ENCODE data around the gene ZNF280B.

DNA sequence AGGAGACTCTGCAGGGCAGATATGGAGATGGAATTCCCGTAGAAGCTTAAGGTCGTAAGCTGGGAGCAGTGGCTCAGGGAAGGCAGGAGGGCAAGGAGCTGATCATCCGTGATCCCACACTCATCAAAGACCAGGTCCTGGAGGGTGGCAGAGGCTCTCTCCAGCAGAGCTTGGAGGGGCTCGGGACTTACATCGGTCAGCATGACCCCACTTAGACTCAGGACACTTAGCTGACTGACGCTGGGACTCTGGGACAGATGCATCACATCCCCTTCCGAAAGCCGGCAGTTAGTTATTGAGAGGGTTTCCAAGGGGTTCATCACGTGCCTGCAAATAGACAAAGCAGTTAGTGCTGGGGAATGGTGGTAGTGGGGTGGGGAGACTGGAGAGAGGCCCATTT lies 39.8 kb upstream of the ZNF280B start:
- TF ChIP-seq, protein P1, sequence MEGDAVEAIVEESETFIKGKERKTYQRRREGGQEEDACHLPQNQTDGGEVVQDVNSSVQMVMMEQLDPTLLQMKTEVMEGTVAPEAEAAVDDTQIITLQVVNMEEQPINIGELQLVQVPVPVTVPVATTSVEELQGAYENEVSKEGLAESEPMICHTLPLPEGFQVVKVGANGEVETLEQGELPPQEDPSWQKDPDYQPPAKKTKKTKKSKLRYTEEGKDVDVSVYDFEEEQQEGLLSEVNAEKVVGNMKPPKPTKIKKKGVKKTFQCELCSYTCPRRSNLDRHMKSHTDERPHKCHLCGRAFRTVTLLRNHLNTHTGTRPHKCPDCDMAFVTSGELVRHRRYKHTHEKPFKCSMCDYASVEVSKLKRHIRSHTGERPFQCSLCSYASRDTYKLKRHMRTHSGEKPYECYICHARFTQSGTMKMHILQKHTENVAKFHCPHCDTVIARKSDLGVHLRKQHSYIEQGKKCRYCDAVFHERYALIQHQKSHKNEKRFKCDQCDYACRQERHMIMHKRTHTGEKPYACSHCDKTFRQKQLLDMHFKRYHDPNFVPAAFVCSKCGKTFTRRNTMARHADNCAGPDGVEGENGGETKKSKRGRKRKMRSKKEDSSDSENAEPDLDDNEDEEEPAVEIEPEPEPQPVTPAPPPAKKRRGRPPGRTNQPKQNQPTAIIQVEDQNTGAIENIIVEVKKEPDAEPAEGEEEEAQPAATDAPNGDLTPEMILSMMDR (IDR thresholded peaks at IDR 0.05; ENCODE audit: poor library complexity, severe bottlenecking): no peak
- TF ChIP-seq EZH2 (IDR thresholded peaks at IDR 0.05; ENCODE audit: borderline replicate concordance, insufficient read depth, low read length, poor library complexity, severe bottlenecking): no peak
- TF ChIP-seq POLR2AphosphoS5 (IDR thresholded peaks at IDR 0.05): no peak
- TF ChIP-seq EP300 (conservative IDR thresholded peaks at IDR 0.05; ENCODE audit: poor library complexity, severe bottlenecking): no peak
- TF ChIP-seq TAF1 (IDR thresholded peaks at IDR 0.05; ENCODE audit: low read depth): no peak

Data from neural cell (in vitro differentiated cells).